ENCODE results near the gene LCLAT1.

DNA sequence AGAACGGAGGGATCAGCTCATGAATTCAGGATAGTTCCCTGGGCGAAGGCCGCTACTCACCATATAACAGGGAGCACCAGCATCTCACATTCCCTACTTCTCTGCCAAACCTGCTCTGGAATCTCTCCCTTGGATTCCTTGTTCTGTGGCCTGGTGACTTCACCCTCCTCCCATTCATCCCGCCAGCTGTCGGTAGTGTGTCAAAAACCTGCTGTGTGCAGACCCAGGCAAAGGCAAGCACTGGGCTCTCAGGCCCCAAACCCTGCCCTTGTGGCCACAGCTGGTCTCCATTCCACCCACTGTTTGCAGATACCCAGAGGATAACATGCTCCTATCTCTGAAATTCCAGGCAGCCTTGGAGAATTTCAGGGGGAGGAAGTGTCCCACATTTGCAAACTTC lies 208.6 kb downstream of the LCLAT1 start:
- TF ChIP-seq POLR2A (IDR thresholded peaks at IDR 0.05; ENCODE audit: low read length) (no peak), GATA1 (IDR thresholded peaks at IDR 0.05; ENCODE audit: low read depth, low read length) (no peak)

Measured in erythroblast (primary cell).